ENCODE results near the gene HYDIN.

DNA sequence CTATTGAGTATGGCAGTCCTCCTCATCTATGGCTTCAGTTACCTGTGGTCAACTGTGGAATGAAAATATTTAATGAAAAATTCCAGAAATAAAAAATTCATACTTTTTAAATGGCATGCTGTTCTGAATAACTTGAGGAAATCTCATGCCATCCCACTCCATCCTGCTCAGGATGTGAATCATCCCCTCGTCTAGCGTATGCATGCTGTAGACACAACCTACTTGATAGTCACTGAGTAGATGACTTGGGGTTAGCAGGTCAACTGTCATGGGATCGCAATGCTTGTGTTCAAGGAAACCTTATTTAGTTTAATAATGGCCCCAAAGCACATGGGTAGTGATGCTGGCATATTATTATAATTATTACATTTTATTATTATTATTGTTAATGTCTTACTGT lies 424.7 kb downstream of the HYDIN start:
- TF ChIP-seq POLR2A (IDR thresholded peaks at IDR 0.05; ENCODE audit: low read depth, low read length) (no peak), TAF1 (IDR thresholded peaks at IDR 0.05; ENCODE audit: low read depth, low read length) (no peak), POLR2AphosphoS5 (IDR thresholded peaks at IDR 0.05; ENCODE audit: low read depth, low read length) (no peak), SPI1 (IDR thresholded peaks at IDR 0.05; ENCODE audit: low read depth, low read length) (no peak), POU2F2 (IDR thresholded peaks at IDR 0.05; ENCODE audit: low read depth, low read length) (no peak)

All from GM12891 (cell line).